Stimulated activated naive CD4-positive, alpha-beta T cell (primary cell): ENCODE data around the gene ZNF385B.

Experiments used
- DNase-seq, 6 experiments: peaks; one replicate each; lab custom pipeline; 2025; lab: John Stamatoyannopoulos, UW

ZNF385B gene

DNA sequence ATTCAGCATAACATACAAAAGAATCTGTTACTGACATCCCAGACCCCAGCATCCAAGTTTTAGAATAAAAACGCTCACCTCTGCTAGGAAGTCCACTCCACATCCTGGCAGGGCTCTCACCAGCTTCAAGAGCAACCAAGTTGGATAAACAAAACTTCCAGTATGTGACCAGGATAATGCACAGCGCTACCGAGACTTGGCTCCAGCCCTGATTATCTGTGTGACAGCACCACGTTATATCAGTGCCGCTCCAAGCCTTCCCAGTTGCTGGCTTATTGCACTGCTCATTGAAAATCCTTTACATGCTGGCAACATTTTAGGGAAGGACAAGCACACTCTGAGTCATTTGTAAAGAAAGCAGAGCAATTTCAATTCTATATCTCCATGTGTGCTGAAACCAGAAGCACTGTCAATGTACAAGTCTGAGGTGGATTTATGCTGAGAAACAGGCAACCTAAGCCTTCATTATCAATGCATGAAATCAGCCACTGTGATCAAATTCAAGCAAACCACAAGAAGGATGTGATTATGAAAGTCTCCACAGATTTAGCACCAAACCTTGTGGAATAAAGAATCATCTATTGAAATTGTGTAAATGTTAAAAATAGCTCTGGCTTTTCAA is 115.7 kb downstream of the ZNF385B start:
- no peak for DNase-seq

DNA sequence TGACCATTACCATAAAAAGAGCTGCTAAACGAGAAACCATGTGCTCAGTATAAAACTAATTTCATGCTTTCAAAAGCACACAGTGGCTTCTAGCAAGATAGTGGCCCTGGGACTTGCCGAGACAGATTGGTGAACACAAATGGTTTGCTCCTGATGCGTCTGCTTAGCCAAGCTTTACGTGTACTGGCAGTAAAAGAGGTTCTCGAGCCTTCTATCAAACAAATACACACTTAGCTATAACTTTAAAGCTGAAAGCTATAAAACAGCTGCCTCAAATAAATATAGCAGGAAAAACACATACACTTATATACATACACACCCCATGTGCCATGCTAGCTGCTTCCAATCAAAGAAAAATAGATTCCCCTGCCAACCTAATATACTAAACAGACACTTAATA is 117.0 kb downstream of the ZNF385B start:
- DNase-seq: no peak

DNA sequence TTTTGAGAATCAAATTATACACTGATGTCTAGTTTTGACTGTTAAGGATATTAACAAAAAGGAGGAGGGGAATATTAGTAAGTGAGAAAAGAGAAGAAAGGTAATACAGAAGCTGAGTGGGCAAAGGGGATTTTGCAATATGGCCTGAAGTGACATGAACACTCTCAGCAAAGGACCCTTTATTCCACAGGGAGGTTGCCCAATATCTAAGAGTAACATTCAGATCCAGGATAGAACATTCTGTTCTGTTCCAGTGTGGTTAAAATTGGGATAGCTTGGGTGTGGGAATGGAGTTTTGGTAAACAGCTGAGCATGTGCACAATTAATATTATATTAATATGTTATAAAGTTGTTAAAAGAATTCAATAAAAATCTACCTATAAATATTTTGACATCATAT is 120.1 kb downstream of the ZNF385B start:
- no peak for DNase-seq

DNA sequence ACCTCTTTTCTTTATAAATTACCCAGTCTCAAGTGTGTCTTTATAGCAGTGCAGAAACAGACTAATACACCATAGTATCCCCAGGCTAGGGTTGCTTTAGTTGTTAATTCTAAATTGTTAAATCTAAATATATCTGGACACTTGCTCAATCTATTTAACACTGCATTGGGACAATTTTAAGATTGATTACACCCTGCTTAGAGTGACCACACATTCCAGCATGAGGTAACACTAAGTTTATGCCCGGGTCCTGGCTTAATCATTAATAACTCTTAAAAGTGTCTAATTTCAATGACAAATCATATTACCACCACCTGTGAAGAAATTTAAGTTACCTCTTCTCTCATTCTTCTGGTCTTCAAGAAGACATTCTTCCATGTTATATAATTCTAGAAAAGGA is 131.4 kb downstream of the ZNF385B start:
- no peak for DNase-seq

DNA sequence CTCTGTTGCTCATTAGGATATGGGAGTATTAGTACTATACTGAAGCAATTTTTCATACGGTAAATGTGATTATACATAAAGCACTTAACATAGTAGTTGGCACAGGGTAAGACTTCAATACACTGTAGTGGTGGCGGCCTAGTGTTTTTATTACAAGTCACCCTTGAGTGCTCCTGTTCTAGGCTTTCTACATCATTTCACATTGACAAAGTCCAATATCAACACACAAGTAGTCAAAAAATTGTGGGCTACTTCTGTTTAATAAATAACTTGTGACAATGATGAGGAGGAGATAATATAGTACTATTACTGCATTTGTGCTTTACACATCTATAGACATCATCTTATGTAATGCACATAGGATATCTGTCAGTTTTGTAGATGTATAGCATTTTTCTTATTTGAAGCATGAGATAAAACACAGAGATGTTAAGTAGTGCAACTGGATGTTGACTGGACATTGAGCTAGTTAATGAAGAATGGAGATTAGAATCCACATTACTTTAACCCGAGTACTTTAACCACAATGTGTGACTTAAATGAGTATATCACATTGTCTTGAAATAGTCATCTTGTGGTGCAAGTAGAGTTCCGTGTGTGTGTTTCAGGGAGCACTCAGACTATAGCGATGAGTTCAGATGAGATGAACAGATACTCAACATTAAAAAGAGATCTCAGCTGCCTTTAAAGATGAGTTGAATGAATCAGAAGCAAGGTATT is 134.8 kb downstream of the ZNF385B start:
- DNase-seq: no peak

DNA sequence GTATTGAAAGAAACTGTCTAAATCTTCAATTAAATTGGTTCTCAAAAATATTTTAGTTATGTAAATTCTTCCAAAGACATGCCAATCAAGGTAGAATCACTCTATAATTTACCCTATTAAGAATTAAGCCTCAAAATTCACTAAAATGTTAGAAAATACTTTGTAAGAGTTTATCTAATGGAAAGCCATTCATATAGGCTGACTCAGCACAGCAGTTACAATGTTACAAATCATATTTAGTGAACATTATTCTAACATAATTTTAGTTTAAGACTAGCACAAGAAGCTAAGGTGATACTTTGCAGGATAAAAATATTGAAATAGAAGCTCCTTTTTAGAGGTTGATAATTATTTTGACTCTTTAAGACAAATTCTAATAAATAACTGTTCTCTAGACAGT is 137.0 kb downstream of the ZNF385B start:
- DNase-seq: no peak

DNA sequence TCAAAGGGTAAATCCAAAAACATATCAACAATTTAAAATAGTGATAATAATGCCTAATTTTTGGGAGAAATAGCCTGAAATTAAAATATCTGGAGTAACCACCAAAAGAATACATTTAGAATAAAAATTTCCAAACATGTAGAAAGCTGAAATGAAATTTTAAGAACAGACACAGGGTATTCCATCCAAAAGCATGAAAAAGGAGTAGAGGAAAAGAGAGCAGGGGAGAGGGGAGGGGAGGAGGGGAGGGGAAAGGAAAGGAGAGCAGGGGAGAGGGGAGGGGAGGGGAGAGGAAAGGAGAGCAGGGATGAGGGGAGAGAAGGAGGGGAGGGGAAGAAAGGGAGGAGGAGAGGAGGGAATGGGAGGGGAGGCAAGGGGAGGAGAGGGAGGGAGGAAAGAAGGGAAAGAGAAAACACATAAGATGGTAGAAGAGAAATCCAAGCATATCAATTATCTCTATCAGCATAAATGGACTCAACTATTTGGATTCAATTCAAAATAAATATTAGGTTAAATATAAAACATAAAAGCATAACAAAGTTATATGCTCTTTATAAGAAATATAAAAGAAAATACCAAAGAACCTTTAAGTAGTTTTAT is 141.1 kb downstream of the ZNF385B start:
- DNase-seq: no peak

DNA sequence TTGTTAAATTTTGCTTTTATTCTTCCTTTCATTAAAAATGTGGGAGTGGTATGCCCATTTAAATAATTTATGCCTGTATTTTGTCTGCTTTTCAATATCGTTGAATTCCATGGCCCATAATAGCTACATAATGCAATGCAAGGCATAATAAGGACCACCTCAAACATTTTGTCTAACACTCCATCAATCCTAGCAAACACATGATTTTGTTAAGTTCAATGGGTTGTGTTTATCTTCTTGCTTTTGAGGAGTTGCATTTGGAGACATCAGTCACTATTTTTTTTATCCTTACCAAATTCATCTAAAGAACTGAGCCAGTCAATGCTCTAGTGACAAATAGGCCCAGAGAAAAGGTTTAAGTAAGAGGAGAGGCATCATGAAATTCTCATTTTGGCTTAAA is 145.5 kb downstream of the ZNF385B start:
- no peak for DNase-seq

DNA sequence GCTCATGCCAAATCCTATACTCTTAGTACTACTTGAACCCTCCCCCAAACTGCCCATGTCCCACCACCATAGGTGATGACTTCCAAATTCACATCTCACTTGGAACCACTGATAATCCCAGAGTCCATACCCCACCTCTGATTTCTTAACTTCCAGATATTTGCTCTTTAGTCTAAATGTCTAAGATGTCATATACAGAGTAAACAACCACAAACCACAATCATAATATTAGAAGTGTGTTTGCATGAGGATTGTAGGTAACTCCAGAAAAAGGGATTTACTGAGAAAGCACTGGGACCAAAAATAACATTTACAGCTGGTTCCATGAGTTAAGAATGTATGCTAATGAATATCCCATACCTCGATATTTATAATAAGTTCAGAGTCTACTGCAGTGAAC is 146.2 kb downstream of the ZNF385B start:
- no peak for DNase-seq

DNA sequence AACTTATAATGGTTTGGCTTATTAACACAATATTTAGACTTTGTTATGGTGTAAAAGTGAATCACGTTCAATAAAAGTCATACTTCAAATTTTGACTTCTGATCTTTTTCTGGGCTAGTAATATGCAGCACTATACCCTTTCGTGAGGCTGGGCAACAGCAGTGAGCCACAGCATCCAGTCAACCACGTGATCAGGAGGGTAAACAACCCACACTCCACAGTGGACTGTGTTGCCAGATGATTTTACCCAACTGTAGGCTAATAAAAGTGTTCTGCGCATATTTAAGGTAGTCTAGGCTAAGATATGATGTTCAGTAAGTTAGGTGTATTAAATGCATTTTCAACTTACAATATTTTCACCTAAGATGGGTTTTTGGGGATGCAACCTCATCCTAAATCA is 148.6 kb downstream of the ZNF385B start:
- no peak for DNase-seq

DNA sequence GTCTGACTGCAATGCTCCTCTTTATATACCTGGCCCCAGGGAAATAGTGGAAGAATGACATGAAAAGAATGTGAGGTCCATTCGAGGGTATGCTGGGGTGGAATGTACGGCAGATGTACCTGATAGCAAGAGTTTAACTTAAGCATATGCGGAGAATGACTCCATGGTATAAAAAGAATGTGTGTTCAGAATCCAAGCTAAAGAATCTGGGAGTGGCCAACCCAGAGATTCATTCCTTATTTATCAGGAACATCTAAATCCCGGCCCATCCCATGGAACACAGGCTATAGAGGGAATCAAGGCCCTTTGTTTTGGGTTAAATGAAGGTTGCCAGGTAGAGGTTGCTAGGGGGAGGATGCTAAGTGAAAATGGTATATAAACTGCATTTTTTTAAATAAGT is 150.0 kb downstream of the ZNF385B start:
- no peak for DNase-seq

DNA sequence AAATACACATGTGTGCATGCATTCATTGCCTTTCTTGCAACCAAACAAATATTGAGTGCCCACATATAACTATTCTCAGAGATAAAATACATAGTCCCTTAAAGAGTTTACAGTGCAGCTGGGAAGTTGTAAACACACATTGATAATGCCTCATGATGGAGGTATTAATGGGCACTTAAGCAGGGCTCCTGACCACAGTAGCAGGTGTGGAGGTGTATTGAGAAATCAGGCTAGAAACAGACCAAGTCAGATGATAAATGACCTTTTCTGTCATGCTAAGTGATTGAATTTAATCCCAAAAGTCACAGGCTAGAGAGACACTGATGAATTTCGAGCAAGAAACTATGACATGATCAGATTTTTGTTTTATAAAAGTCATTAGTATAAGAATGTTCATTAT is 157.7 kb downstream of the ZNF385B start:
- no peak for DNase-seq

DNA sequence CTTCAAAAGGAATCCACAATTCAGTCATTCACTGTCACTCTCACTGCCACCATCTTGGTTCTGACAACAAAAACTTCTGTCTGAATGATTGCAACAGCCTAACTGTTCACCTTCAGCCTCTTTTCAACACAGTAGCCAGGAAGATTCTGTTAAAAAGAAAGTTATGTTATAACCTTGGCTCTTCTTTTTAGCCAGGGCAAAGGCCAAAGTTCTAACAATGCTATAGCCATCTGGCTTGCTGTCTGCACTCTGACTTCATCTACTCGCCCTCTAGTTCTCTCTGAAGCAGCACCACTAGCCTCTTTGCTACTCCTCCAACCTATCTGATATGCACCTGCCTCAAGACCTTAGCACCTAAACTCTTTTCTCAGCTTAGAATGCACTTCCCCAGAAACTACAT is 158.5 kb downstream of the ZNF385B start:
- no peak for DNase-seq

DNA sequence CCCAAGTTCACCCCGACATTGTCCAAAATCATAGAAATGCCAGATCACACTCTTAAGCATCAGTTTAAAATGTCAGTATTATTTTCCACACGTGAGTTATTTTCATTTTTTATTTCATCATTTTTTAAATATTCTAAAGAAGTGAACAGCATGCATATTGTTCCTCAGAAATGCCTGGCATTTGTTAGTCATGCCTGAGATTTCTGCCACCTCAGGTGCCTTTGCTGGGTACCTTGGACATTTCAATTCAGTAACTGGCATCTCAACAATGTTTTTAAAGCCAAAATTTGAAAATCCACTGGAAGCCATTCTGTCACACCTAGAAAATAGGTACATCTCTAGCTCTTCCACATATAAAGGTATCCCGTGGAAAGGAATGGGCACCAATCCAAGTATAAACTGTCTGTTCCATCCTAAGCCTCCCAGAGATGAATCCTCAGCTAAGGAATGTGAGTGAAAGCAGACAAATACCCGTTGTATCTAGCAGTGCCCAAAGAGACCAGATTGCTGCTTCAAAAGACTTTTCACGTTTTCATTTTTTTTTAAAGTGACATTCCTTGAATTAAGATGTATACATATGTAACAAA is 159.8 kb downstream of the ZNF385B start:
- DNase-seq: no peak

DNA sequence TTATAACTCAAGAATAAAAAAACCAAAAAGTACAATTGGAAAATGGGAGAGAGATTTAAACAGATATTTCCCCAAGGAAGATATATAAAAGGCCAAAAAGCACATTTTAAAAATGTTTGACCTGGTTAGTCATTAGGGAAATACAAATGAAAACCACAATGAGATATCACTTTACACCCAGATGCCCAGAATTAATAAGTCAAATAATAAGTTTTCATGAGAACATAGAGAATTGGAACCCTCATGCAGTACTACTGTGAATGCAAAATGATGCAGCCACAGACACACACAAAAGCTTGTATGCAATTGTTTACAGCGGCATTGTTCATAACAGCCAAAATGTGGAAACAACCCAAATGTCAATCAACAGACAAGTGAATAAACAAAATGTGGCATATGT is 165.9 kb downstream of the ZNF385B start:
- DNase-seq: no peak

DNA sequence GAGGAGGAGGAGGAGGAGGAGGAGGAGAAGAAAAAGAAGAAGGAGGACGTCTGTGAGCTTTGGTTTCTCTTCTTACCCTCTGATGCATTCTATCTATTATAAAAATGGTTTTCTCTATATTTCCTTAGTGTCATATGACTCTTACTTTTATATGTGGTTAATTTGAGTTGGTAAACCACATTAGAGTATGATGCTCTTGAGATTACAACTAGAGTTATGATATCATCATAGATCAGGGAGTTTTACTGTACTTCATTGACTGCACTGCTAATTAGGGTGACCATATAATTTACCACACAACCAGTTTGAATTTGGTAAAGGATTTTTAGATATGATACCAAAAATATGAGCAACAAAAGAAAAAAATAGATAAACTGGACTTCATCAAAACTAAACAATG is 166.4 kb downstream of the ZNF385B start:
- DNase-seq: no peak

DNA sequence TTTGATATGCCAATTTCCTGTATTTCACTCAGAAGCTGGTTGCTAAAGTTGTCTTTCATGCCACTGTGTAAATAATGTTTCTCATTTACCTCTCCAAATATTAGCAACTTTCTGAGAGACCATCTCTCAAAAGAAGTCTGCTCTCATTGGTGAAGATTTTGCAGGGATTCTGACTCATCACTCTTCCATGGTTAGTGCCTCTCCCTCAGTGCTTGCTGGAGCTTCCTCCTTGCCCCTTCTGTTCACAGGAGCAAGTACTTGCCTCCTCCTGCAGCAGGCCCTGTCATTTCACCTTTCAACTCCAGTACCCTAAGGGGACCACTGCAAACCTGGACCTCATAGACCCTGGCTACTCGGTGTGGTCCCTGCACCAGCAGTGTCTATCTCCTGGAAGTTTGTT is 168.8 kb downstream of the ZNF385B start:
- DNase-seq: no peak

DNA sequence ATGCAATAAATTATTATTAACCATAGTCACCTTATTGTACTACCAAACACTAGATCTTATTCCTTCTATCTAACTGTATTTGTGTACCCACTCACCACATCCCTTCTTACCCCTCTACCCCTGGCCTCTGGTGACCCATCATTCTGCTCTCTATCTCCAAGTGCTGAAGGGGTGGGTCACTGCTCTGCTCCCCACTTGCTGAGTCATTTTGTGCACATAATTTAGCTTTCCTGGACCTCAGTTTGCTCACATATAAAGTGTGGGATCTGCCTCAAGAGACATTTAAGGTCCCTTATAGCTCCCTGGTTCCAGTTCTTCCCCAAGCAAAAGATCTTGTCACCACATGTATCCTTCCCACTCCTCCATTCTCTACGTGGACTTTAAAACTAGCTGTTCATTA is 169.4 kb downstream of the ZNF385B start:
- DNase-seq: no peak

DNA sequence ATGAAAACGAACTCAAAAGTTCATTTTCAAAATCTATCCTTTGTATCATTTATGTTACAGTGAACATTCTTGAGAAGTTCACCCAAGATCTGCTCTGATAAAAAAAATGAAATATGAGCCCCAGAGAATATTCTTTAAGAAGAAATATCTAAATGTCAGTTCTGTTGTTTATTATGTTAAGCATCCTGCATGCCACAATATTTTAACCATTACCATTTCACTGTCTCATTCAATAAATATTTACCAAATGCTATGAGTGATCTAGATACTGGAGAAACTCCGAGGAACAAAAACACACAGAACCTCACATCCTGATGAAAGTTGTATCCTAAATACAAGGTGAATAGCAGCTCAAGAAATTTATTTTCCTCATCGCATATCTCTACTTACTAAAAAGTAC is 170.2 kb downstream of the ZNF385B start:
- no peak for DNase-seq

DNA sequence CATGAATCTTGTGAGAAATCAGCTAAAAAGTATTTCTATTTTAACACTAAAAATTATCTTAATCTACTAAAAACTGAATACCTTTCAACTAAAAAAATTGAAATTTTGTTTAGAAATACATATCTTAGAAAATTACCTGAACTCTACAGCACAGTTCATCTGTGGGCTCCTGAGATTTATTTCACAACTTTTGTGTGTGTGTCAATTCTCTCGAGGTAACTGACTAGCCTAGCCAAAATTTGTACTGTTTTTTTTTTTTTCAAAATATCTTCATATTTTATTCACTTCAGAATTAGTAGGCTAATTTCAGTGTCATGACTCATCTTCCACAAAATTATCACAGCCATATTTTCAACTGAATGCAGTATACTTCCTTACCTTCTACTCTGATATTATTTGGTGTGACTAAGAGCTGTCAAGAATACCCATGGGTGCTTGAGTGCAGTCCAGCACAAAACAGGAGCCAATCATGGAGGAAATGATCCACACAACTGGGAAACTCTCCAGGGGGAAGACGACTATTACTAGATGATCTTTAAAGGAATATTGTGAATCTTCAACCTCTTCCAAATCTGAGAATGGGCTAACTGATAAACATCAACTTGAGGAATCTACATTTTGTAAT is 174.6 kb downstream of the ZNF385B start:
- DNase-seq: no peak

DNA sequence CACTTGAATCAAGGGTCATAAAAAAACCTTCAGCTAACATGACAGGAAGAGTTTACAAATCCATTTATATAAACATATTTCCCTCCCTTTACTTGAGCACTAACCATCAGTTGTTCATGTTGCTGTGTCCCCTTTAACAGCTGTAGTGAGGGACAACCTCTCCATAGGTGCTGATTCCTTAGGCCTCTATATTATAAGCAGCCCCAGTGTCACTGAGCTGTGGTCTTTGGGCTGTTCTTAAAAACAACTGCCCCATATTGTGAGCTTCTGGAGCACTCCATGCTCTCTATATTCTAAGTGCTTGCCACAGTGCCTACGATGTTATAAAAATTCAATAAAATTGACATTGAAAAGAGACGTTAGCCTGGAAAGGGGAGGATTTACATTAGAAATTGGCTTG is 175.3 kb downstream of the ZNF385B start:
- no peak for DNase-seq

DNA sequence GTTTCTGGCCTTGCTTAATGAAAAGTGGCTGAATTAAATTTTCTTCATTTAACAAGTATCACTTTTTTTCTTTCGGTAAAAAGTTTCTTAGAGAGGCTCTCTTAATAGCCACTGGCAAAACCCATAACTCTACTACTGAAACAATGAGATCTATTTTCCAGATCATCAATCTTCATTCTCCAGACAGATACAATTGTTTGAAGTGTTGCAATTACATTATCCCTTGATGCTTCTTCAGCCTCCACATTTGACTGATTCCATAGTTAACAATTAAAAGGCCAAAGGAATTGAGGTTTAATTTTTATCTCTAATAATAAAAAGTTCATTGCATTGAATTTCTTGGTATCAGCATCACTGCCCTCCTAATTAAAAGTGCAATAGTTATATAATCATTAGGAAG is 176.3 kb downstream of the ZNF385B start:
- no peak for DNase-seq

DNA sequence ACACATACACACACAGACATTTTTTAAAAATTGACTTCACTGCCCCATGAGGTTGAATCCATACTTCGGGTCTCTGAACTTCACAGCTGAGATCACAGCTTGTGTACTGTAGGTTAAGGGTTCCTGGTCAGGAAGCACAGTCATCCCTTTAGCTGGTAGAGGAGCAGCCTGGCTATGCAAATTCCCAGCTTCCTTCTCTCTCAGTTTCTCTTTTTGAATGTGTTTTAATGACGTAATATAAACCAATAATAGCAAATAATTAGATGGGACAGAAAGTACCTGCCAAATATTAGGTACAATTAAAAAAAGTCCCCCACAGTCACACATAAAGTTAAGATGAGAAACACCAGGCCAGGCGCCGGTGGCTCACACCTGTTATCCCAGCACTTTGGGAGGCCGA is 178.7 kb downstream of the ZNF385B start:
- DNase-seq: no peak
